GM18502 (cell line): ENCODE data around the gene PRCD.

Source experiments
- ATAC-seq: cut with Tn5 transposase; IDR thresholded peaks from one replicate; pipeline ENCODE4 v1.9.1; 2021; ENCODE audit warnings: mild to moderate bottlenecking; ENCODE audit not compliant: unreplicated experiment, poor library complexity

The PRCD gene

DNA sequence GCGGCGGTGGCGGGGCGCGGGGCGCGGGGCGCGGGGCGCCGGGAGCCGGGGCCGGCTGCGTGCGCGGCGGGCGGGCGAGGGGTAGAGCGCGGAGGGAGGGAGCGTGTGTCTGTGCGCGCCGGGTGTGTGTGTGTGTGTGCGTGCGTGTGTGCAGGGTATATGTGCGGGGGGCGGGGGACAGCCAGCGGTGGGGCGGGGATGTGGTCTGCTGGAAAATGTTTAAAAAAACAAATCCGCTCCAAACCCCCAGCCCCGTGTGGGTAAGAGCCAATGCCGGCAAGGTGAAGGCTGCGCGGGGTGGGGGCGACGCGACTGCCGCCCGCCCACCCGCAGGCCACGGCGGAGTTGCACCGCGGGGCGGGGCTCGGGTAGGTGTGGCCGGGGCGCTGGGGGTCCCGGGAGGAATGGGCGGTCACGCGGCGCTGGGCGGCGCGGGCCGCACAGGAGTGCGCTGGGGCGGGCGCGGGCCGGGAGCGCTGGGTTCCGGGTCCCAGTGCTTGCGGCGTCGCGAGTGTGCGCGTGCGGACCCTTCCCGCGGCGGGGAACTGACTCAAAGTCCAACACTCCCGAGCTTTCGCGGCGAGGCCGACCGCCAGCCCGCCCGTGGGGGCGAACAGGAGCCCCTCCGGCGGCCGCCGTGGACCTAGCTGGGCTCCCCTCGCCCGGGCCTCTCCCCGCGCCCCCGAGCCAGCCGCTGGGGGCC is 2.1 kb upstream of the PRCD start, which contains the start of gene CYGB:
CYGB (minus strand) TSS at position 132 of the 703 bp plus-strand sequence. CDS start 167 bp downstream, outside the sequence.
- ATAC-seq = no peak

GRCh38 chr17:76538281-76538931 is 1.4 kb upstream of the PRCD start:
- no peak for ATAC-seq

- ATAC-seq = no peak
Measured at GRCh38 chr17:76538941-76539570, 788 bp upstream of the PRCD start.

DNA sequence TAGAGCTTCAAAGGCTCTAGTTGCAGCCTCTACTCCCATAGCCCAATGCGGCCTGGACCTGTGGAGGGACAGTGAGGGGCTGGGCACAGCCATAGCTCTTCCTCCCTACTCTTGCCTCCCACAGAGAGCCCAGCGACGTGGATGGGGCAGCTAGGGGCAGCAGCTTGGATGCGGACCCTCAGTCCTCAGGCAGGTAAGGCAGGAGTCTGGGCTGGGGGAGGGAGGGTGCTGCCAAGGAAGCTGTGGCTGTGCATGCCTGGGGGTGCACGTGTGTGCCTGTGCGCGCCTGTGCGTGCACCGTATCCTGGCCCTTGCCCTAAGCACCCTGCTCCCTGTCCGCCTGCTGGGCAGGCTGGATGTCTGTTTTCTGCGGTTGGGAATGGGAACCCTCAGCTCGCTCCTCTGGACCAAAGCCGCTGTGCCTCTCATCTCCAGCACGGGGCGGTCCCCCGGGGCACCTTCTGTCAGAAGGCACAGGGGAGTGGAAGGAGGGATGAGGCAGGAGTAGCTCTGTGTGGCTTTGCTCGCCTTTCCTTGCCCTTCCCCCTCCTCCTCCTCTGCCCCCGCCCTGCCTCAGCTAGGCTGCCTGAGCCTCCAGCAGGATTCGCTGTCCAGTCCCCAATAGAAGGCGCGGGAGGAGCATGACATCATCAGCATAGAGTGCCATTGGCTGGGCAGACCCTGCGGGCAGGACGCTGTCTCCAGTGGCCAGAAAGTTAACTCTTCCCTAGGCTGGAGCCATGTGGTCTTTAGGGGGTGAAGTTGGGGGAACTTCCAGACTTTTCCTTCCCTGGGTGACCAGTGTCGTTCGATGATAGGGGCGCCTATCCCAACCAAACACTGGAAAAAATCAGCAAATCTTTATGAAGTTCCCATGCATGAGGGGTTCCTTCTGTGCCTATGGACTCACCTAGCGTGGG is 797 bp downstream of the PRCD start:
- ATAC-seq = no peak

- no peak for ATAC-seq
Measured at GRCh38 chr17:76541739-76542454, 2.1 kb downstream of the PRCD start.

DNA sequence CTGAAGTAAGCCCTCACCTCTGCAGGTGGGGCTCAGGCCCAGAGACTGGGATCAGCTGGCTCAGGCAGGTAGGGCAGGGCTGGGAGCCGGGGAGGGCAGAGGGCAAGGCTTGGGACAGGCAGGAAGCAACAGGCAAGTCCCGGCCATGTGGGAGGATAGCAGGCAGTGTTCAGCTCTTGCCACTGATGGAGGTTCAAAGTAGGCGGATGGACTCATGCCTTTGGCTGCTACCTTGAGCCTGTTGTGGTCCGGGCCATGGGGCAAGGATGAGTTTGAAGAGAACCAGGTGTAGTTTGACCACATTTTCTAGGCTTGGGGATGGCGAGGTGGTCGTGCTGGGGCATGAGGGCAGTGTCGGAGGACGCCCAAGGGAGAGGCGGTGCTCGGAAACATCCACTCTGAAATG is 2.7 kb downstream of the PRCD start:
- no peak for ATAC-seq

- no peak for ATAC-seq
Measured at GRCh38 chr17:76542984-76543383, 3.1 kb downstream of the PRCD start.

DNA sequence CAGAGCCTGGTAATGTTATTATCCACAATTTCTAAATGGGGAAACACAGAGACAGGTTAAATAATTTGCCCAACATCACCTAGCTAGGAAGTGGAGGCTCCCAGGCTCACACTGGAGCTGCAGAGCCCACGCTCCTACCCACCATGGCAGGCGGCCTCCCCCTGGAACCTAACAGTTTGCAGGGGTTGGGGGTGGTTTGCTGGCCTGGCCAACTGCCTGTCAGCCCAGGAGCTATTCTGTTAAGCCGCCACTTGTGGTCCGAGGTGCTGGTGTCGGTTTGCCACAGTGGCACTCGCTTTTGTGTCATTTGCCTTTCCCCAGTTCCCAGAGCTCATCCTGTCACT is 3.6 kb downstream of the PRCD start:
- no peak for ATAC-seq

DNA sequence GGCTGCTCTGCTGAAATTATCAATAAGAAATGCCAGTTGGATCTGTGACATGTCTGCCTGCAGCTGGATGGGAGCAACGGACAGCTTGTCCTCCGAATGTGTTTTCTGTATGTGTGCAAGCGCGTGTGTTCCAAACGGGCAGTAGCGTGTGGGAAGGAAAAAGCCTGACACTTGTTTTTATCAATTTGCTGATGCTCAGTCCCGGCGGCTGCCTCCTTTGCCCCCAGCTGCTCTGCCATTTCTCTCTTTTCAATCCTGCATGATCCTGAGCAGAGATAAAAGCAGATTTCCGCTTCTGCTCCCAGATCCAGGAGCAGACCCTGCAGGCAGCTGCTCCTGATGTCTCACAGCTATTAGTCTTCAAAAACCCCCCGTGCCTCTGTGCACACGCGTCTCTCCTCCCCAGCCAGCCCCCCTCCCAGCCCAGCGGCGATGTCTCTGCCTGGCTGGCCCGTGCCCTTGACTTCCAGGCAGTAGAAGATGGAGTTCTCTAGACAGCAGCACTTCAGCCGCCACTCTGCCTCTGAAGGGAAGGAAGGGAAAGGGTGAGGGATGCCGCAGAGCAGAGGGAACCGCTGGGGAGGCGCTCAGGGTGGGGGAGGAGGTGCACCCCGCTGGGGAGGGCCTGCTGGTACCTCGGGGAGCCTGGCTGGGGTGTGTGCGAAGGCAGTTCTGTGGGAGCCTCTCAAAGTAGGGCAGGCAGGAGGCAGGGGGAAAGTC is 4.1 kb downstream of the PRCD start:
- ATAC-seq = no peak

DNA sequence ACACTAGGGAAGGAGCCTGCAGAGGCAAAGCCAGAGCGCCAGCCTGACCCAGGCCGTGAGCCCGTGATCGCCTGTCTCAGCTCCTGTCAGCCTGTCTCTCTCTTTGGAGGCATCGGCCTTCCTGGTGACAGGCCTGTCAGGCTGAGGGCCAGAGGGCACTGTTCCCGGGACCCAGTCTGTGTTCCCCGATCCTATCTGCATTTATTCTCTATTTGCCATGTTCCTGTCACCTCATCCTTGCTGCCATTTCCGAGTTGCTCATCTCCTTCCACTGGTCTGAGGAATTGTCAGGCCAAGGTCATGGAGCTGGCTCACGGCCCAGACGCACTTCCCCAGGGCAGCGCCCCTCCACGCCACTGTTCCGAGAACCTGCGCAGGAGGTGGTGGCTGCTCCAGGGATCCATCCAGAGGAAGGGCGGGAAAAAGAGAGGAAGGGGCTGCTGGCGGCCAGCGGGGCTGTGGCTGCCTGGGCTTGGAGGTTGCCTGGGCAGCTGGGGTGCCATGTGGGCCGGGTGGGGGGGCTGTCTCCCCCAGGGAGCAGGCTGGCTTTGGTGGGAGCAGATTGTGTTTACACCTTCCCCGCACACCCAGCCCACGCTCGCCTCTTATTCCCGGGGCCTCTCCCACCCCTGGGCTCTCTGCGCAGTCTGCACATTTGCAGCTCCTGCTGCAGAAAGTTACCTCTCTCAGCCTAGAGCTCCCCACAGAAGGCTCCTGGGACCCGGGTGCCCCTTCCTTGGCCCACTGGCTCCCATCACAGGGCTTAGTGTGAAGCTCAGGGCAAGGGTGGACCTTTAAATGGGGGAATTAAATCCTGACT is 4.9 kb downstream of the PRCD start:
- ATAC-seq = no peak

GRCh38 chr17:76545918-76546555 is 6.2 kb downstream of the PRCD start:
- no peak for ATAC-seq

GRCh38 chr17:76546556-76547182 is 6.8 kb downstream of the PRCD start:
- ATAC-seq = no peak

DNA sequence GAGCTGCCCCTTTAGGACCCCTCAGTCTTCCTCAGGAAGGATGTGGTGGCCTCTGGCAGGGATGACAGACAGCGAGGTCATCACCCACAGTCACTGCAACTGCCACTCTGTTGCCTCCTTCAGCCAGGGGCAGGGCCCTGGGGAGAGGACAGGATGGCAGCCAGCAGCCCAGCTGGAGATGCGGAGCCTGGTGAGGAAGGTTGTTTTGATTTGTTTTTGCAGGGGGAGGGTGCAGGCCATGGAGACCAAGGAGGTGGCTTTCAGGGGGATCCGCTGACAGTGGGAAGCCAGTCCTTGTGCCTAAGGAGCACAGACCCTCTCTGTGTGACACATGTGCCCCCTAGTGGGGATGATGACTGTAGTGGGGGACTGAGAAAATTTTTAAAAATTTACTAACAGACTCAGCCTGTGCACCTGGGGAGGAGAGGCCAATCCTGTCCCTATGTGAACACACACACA is 7.4 kb downstream of the PRCD start:
- no peak for ATAC-seq

- ATAC-seq = no peak
Measured at GRCh38 chr17:76547642-76548202, 7.9 kb downstream of the PRCD start.

DNA sequence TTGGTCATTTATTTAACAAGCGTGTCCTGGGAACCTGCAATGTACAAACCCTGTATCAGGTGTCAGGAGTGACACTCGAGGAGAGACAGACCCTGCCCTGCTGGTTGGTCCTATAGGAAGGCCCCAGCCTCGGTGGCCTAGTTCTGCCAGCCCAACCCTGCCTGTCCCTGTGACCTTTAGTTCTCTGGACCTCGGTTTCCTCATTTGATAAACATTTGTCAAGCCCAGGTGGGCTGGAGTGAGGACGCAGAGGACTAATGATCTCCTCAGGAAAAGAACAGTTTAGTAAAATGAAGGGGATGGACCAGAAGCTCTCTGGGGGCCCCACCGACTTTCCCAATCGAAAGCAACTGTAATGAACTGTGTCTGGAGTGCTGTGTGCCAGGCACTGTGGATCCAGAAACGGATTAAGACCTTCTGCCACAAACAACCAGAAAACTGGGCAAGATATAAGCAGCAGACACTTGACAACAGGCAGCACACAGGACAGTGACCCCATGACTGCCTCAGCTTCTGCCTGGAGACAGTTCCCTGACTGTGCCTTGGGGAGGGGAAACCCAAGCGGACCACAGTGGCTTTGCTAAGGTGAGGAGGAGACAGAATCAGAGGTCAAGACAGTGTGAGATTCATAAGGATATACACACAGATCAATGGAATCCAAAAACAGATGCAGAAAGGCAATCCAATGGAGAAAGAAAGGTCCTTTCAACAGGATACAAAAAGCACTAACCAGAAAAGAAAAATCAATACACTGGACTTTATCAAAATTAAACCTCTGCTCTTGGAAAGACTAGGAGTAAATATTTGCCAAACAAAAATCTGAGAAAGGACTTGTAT is 8.8 kb downstream of the PRCD start:
- ATAC-seq = no peak

- no peak for ATAC-seq
Measured at GRCh38 chr17:76549215-76549518, 9.3 kb downstream of the PRCD start.

GRCh38 chr17:76549539-76549938 is 9.7 kb downstream of the PRCD start:
- ATAC-seq = no peak
